ENCODE measurements around the gene ITGB8.
A peak's percentile ranks its signal among the peaks of the same experiment; 100 is the strongest.

ITGB8 gene

GRCh38 chr7:20438248-20438647 is 107.5 kb downstream of the ITGB8 start:
- DNase-seq = no peak

GRCh38 chr7:20438694-20439376 is 108.1 kb downstream of the ITGB8 start:
- peak in 1 of 2 donors; percentile 50 for DNase-seq

GRCh38 chr7:20439416-20440185 is 108.9 kb downstream of the ITGB8 start:
- no peak for DNase-seq

GRCh38 chr7:20440472-20441105 is 109.9 kb downstream of the ITGB8 start:
- DNase-seq = no peak

- DNase-seq = no peak
These were observed 110.6 kb downstream of the ITGB8 start for GRCh38 chr7:20441346-20441745.

- DNase-seq = no peak
These were observed 111.3 kb downstream of the ITGB8 start for GRCh38 chr7:20441991-20442441.

- DNase-seq = no peak
These were observed 112.3 kb downstream of the ITGB8 start for GRCh38 chr7:20442951-20443350.

- DNase-seq = no peak
These were observed 113.5 kb downstream of the ITGB8 start for GRCh38 chr7:20444030-20444800.

GRCh38 chr7:20447021-20447650 is 116.4 kb downstream of the ITGB8 start:
- no peak for DNase-seq

GRCh38 chr7:20449176-20449575 is 118.5 kb downstream of the ITGB8 start:
- DNase-seq = no peak

GRCh38 chr7:20450536-20450935 is 119.8 kb downstream of the ITGB8 start:
- DNase-seq = peak in 1 of 2 donors; percentile 45

- no peak for DNase-seq
These were observed 123.5 kb downstream of the ITGB8 start for GRCh38 chr7:20454202-20454601.

GRCh38 chr7:20456701-20457100 is 126.0 kb downstream of the ITGB8 start:
- DNase-seq = no peak

GRCh38 chr7:20458521-20458920 is 127.8 kb downstream of the ITGB8 start:
- no peak for DNase-seq

GRCh38 chr7:20459419-20459818 is 128.7 kb downstream of the ITGB8 start:
- DNase-seq = no peak

GRCh38 chr7:20464891-20465290 is 134.2 kb downstream of the ITGB8 start:
- no peak for DNase-seq

Measured in bone marrow (tissue), 2 donors.